Loucy (cell line): ENCODE data around the gene NDE1.

Experiments used
- CTCF ChIP-seq: fragments of 200-600 bp; sonication (generic); conservative IDR thresholded peaks from 2 replicates; pipeline ENCODE4 v1.5.1; 2014; ENCODE audit warnings: mild to moderate bottlenecking, antibody characterized with exemption, low read length
- EZH2phosphoT487 ChIP-seq: fragments of 200-600 bp; IDR thresholded peaks from 2 replicates; pipeline ENCODE4 v1.6.1; 2018; ENCODE audit warnings: antibody characterized with exemption, mild to moderate bottlenecking, moderate library complexity, borderline replicate concordance

- TF ChIP-seq CTCF (peak; percentile 63), EZH2phosphoT487 (no peak)
These were observed 54.5 kb downstream of the NDE1 start for GRCh38 chr16:15704545-15704987.
